Ectodermal cell (in vitro differentiated cells): ENCODE measurements around the gene SLC35B2.

Source experiments
- H3K27ac ChIP-seq: 2 replicates; pipeline ENCODE4 v1.7.0; 2013; ENCODE audit warnings: mild to moderate bottlenecking, low read depth, low read length; ENCODE audit not compliant: insufficient read depth, poor library complexity, severe bottlenecking
- H3K27me3 ChIP-seq: 2 replicates; pipeline ENCODE4 v1.7.0; 2013; ENCODE audit warnings: mild to moderate bottlenecking, low read length; ENCODE audit not compliant: insufficient read depth, control insufficient read depth, poor library complexity, severe bottlenecking
- H3K36me3 ChIP-seq: one replicate; pipeline ENCODE4 v1.7.0; 2013; ENCODE audit warnings: low read length; ENCODE audit not compliant: control insufficient read depth, insufficient read depth
- H3K4me1 ChIP-seq: one replicate; pipeline ENCODE4 v1.7.0; 2013; ENCODE audit warnings: low read length; ENCODE audit not compliant: control insufficient read depth, insufficient read depth
- H3K4me3 ChIP-seq: 2 replicates; pipeline ENCODE4 v1.7.0; 2013; ENCODE audit warnings: low read depth, low read length, control low read depth; ENCODE audit not compliant: insufficient read depth
- H3K9me3 ChIP-seq: 2 replicates; pipeline ENCODE4 v1.7.0; 2013; ENCODE audit warnings: mild to moderate bottlenecking, low read length, moderate library complexity; ENCODE audit not compliant: control insufficient read depth
- whole genome bisulfite sequencing, 2 experiments: methylation state at CpG; one replicate each; pipeline ENCODE4 v1.1.7; 2013; ENCODE audit warnings: missing lambda C conversion rate in 2 of 2; 5-methylcytosine and 5-hydroxymethylcytosine counted together

SLC35B2 gene

DNA sequence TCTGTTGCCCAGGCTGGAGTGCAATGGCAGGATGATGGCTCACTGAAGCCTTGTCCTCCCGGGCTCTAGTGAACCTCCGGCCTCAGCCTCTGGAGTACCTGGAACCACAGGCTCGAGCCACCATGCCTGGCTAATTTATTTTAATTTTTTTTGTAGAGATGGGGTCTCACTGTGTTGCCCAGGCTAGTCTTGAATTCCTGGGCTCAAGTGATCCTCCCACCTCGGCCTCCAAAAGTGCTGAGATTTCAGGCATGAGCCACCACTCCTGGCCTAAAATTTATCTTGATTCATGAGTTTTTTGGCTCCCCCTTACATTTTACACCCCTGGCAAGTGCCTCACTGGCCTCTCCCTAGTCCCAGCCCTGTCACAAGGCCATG, 36.4 kb downstream of the SLC35B2 start:
- no peaks in the 10 kb centered on the region for H3K27me3 ChIP-seq
- H3K9me3 ChIP-seq, result no peaks in the 10 kb centered on the region
- no peaks in the 10 kb centered on the region for H3K36me3 ChIP-seq
- H3K4me1 ChIP-seq, result peaks cover 55% of the 10 kb centered on the region
- WGBS, 2 experiments, result 92 to 95% methylated on average over 4 of the region's 4 CpGs
- no peak overlapping the region for H3K4me3 ChIP-seq
- H3K27ac ChIP-seq, result no peak overlapping the region

DNA sequence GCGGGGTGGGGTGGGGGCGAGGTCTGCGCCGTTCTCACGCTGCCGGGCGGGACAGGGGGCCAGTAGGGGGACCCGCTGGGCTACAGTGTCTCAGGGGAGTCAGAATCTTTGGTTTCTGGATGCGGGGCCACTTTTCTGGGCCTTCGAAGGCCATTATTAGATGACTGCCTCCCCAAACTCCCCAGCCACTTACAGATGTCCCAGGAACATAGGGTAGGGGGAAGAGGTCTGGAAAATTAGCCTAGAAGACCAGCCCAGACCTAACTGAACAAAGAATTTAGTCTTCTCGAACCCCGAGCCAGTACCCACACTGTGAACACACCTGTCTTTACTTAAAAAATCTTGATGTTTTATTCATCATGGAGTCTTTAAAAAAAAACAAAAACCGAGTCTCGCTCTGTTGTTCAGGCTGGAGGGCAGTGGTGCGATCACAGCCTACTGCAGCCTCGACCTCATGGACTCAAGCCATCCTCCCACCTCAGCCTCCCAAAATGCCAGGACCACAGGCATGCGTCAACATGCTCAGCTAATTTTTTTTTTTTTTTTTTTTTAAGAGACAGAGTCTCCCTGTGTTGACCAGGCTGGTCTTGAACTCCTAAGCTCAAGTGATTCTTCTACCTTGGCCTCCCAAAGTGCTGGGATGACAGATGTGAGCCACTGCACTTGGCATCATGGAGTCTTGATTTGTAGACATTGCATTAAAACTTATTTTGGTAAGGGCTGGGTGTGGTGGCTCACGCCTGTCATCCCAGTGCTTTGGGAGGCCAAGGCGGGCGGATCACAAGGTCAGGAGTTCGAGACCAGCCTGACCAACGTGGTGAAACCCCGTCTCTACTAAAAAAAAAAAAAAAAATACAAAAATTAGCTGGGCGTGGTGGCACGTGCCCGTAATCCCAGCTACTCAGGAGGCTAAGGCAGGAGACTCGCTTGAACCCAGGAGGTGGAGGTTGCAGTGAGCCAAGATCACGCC, 37.2 kb downstream of the SLC35B2 start:
- Histone ChIP-seq H3K4me3 (peak overlapping the region; percentile 42), H3K36me3 (no peaks in the 10 kb centered on the region), H3K27me3 (no peaks in the 10 kb centered on the region), H3K27ac (peak overlapping the region; percentile 73), H3K9me3 (no peaks in the 10 kb centered on the region), H3K4me1 (peaks cover 49% of the 10 kb centered on the region)
- 55 to 59% methylated on average over 27 to 28 of the region's 28 CpGs for WGBS, 2 experiments

DNA sequence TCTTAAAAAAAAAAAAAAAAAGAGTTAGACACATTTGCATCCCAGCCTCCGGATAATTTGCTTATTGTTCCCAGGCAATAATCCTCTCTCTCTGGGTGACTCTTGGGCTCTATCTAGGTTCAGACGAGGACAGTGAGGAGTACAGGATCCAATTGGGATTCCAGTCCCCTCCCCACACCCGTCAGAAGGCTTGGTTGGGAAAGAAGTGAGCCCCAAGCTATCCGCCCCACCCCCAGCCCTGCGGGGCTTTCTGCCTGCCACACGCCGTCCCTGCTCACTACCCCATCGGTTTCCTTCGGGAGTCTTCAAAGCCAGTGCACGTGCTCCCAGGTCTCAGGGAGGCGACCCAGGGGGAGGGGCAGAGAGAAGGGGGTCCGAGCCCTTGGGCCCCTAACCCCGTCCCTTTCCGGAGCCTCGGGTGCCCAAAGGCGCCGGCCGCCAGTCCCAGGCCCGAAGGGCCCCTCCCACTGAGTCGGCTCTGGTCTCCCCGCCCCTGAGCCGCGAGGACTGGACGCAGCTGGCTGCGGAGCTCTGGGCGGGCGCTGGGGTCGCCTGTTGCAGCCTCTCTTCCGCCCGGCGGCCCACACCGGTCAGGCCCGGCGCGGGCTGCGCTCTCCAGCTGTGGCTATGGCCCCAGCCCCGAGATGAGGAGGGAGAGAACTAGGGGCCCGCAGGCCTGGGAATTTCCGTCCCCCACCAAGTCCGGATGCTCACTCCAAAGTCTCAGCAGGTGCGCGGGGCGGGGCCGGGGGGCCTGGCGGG, 38.1 kb downstream of the SLC35B2 start:
- peak overlapping the region; percentile 92 for H3K27ac ChIP-seq
- 0% methylated on average over 45 of the region's 45 CpGs for WGBS, 2 experiments

DNA sequence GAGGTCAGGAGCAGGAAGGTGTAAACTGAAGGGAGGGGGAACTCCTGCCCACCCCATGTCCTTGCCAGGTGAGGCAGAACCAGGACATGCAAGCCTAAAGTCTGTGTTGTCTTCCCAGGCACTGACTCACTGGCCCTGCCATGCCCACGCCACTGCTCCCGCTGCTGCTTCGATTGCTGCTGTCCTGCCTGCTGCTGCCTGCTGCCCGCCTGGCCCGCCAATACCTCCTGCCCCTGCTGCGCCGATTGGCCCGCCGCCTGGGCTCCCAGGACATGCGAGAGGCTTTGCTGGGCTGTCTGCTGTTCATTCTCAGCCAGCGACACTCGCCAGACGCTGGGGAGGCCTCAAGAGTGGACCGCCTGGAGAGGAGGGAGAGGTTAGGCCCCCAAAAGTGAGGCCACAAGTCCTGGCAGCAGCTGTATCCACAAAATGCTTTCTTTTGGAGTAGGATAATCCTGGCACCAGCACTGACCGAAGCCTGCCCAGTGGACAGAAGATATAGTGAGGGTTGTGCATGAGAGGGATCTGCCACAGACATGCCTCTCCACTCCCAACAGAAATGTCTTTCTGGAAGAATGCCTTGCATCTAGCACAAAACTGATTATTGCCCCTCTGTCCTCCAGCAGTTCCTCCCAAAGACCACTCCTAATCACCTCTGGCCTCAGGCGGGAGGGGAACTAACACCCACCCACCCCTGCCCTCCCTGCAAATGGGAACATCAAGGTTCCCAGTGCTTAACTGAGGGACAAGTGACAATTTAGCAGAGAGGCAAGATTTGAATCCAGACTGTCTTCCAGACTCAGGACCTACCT, 39.8 kb downstream of the SLC35B2 start:
- no peak overlapping the region for H3K27ac ChIP-seq
- peaks cover 31% of the 10 kb centered on the region for H3K4me1 ChIP-seq
- H3K4me3 ChIP-seq, result no peak overlapping the region
- no peaks in the 10 kb centered on the region for H3K9me3 ChIP-seq
- H3K27me3 ChIP-seq, result no peaks in the 10 kb centered on the region
- H3K36me3 ChIP-seq, result no peaks in the 10 kb centered on the region
- 46 to 51% methylated on average over 16 of the region's 16 CpGs for WGBS, 2 experiments

More for the DNA sequence above, 38.1 kb downstream of the SLC35B2 start:
- Histone ChIP-seq H3K9me3 (no peaks in the 10 kb centered on the region), H3K4me3 (peak overlapping the region; percentile 42), H3K4me1 (peaks cover 41% of the 10 kb centered on the region), H3K27me3 (no peaks in the 10 kb centered on the region), H3K36me3 (no peaks in the 10 kb centered on the region)

DNA sequence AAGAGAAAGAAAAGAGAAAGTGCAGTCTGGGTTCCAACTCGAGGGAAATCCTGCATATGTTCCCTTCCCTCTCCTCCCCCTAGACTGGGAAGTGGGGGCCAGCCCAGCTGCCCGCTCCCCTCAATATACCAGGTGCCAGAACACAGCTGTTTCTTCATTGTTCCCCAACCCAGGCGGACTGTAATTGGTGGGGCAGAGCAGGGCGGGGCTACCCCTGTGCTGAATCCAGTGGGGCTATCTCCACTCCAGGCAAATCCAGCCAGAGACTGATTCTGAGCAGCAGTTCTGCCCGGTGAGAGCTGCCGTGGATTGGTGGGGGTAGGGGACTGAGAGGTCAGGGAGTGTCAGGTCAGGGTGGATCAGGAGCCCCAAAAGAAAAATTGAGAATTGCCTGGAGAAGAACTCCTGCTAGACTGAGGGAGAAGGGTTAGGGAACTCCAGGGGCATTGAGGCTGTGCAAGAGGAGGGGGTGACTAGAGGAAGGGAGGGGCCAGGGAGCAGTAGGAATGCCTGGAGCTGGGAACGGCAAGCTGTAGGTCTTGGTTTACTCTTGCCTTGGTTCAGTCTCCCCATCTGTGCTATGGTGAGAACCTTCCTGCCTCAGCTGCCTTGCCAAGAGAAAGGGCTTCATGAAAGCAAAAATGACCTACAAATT, 40.5 kb downstream of the SLC35B2 start, which contains the start of gene MYMX:
MYMX (plus strand) TSS at position 250 of the 655 bp plus-strand sequence. CDS start 546 bp downstream, outside the sequence.
- Histone ChIP-seq H3K36me3 (no peaks in the 10 kb centered on the region), H3K9me3 (no peaks in the 10 kb centered on the region), H3K27ac (no peak within 1 kb of the TSS), H3K27me3 (no peaks in the 10 kb centered on the region), H3K4me3 (no peak within 1 kb of the TSS), H3K4me1 (peaks cover 26% of the 10 kb centered on the region)
- 14 to 19% methylated on average over 7 of the region's 7 CpGs for WGBS, 2 experiments

DNA sequence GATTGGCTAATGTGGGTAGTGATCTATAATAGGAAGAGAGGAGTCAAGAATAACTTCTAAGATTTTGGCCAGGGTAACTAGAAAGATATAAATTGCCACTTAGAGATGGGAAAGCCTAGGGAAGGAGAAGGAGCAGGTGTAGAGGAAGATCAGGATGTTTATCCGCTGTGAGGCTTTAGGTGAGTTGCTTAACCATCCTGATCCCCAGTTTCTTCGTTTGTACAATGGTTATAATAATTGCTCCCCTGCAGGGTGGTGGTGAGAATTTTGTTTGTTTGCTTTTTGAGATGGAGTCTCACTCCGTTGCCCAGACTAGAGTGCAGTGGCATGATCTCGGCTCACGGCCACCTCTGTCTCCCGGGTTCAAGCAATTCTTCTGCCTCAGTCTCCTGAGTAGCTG, 43.0 kb downstream of the SLC35B2 start:
- 94 to 96% methylated on average over 6 of the region's 6 CpGs for WGBS, 2 experiments
- peaks cover 23% of the 10 kb centered on the region for H3K4me1 ChIP-seq

DNA sequence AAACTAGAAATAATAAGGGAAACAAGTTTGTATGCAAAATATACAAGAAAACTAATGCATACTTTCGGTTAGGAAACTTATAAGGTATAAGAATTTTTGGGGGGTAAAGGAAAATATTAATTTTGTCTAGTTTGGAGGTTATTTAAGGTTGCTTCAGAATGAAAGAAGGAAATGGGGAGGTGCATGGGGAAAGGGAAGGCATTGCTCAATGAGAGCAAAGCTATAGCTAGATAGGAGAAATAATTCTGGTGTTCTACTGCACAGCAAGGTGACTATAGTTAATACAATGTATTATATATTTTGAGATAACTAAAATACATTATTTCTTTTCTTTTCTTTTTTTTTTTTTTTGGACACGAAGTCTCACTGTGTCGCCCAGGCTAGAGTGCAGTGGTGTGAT, 46.0 kb downstream of the SLC35B2 start:
- no peak overlapping the region for H3K27ac ChIP-seq
- no peaks in the 10 kb centered on the region for H3K36me3 ChIP-seq
- H3K9me3 ChIP-seq, result no peaks in the 10 kb centered on the region
- WGBS, 2 experiments, result 93 to 94% methylated on average over 3 of the region's 3 CpGs
- H3K4me1 ChIP-seq, result peaks cover 5% of the 10 kb centered on the region
- H3K27me3 ChIP-seq, result no peaks in the 10 kb centered on the region
- H3K4me3 ChIP-seq, result no peak overlapping the region

More for the DNA sequence above, 43.0 kb downstream of the SLC35B2 start:
- no peaks in the 10 kb centered on the region for H3K36me3 ChIP-seq
- no peaks in the 10 kb centered on the region for H3K9me3 ChIP-seq
- no peak overlapping the region for H3K27ac ChIP-seq
- no peak overlapping the region for H3K4me3 ChIP-seq
- no peaks in the 10 kb centered on the region for H3K27me3 ChIP-seq

DNA sequence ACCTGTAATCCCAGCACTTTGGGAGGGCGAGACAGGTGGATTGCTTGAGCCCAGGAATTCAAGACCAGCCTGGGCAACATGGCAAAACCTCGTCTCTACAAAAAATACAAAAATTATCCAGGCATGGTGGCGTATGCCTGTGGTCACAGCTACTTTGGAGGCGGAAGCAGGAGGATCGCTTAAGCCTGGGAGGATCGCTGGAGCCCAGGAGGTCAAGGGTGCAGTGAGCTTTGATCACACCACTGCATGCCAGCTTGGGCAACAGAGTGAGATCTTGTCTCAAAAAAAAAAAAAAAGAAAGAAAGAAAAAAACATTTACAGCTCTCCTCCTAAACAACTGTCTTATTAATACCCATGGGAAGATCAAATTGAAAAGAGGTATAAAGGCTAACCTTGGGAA, 49.4 kb downstream of the SLC35B2 start:
- H3K9me3 ChIP-seq, result no peaks in the 10 kb centered on the region
- H3K4me3 ChIP-seq, result no peak overlapping the region
- no peak overlapping the region for H3K27ac ChIP-seq
- no peaks in the 10 kb centered on the region for H3K36me3 ChIP-seq
- peaks cover 5% of the 10 kb centered on the region for H3K4me1 ChIP-seq
- WGBS, 2 experiments, result 87 to 90% methylated on average over 6 of the region's 6 CpGs
- H3K27me3 ChIP-seq, result no peaks in the 10 kb centered on the region
